RWPE1 (cell line): ENCODE data around the gene CLEC4C.

Experiments used
- CTCF ChIA-PET: fragments of 350-600 bp; sonication (Branson Sonifier 250); formaldehyde crosslinking; extraction: SDS; loops from one replicate; lab custom pipeline; 2021; lab: Yijun Ruan, JAX
- POLR2A ChIA-PET: fragments of 400-600 bp; formaldehyde crosslinking; extraction: SDS; loops from one replicate; lab custom pipeline; 2020; ENCODE audit warnings: antibody characterized with exemption; ENCODE audit not compliant: low non-redundant PET; lab: Yijun Ruan, JAX
- DNase-seq: peaks from one replicate; pipeline ENCODE4 v3.0.0; 2012; ENCODE audit warnings: low spot score
- H3K27ac ChIP-seq: fragments of 450-650 bp; 2 replicates; pipeline ENCODE4 v1.5.1; 2017
- CTCF ChIP-seq: fragments of 450-650 bp; conservative IDR thresholded peaks from 2 replicates; pipeline ENCODE4 v1.5.1; 2017; ENCODE audit warnings: low read depth, mild to moderate bottlenecking

Gene CLEC4C

DNA sequence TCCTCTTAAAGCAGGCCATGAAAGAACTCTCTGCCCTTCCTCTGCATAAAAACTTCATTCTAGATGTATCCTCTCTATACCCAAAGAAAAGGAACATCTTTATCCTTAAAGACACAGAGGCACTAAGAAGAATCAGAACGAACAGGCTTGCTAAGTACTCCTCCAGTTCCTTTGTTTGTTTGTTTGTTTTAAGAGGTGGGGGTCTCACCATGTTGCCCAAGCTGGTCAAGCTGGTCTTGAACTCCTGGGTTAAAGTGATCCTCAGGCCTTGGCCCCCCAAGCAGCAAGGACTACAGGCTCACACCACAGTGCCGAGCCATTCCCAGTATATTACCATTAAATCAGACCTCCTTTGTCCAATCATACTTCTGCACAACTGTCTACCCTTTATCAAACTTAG, 65.6 kb downstream of the CLEC4C start:
- CTCF ChIA-PET, result no interaction called here

More for the DNA sequence above, 65.6 kb downstream of the CLEC4C start:
- POLR2A ChIA-PET, result no interaction called here
- H3K27ac ChIP-seq, result no peak overlapping the region
- no peak for DNase-seq
- TF ChIP-seq CTCF, result no peak
